GM13977 (cell line): ENCODE results near the gene YPEL5.

Experiments used
- DNase-seq: peaks from one replicate; pipeline ENCODE4 v3.0.0; 2012; ENCODE audit warnings: low spot score
- CTCF ChIP-seq: IDR thresholded peaks from 2 replicates; pipeline ENCODE4 v1.5.1; 2012; ENCODE audit warnings: mild to moderate bottlenecking, control low read depth; ENCODE audit not compliant: insufficient read depth; ENCODE audit errors: extremely low read depth, missing control alignments
- in situ Hi-C: fragments of 300-500 bp; cut with MboI; formaldehyde crosslinking; loops from one replicate; pipeline ENCODE4 v1.12.0; 2022; ENCODE audit warnings: low sequenced_read_pairs, low pct_unique_long_range_greater_than_20kb, mixed read lengths, inconsistent platforms; ENCODE audit not compliant: unreplicated experiment

The YPEL5 gene

DNA sequence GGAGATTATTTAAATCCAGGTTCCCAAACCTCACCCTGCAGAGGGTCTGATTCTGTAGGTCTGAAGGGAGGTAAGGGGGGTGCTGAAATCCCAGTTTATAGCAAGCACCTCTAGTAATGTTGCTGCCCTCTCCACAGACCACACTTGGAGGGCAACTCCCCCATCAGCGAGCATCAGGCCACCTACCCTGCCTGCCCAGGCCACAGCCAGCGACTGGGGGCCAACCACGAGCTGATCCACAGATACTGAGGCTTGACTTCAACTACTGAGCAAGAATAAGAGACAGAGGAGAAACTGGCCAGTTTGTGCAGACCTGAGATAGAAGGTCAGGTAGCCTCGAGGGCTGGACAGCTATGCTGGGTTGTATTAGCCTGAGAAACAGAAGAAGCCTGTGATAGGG, 48.2 kb downstream of the YPEL5 start:
- no peak for TF ChIP-seq CTCF
- in situ Hi-C loops, result no loop called here
- DNase-seq, result no peak

DNA sequence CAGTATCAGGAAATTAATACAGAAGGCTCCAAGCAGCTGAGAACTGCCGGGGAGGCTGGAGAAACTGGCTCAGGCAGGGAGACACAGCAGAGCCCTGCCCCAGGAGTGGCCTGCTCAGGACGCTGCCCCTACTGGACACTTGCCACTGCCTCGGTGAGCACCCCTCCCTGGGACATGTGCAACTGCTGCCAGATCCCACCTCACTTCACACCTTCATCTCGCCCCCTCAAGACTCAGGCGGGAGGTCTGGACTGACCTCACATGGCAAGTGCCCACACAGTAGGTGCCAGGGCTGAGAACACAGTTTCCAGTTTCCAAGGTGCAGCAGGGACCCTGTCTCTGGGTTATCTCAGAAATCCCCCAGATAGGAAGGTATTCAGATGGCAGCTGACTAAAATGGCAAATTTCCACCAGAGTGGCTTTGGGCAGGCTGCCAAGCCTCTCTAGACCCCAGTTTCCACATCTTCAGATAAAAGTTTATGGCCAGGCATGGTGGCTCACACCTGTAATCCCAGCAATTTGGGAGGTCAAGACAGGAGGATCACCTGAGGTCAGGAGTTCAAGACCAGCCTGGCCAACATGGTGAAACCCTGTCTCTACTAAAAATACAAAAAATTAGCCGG, 50.9 kb downstream of the YPEL5 start:
- in situ Hi-C loops, result no loop called here
- no peak for DNase-seq
- no peak for TF ChIP-seq CTCF

GRCh38 chr2:30201990-30202389, 55.2 kb downstream of the YPEL5 start:
- no peak for DNase-seq

GRCh38 chr2:30203156-30203555, 56.3 kb downstream of the YPEL5 start:
- no peak for TF ChIP-seq CTCF
- in situ Hi-C loops, result loop anchor here (10.0 kb wide), 1 partner anchor 502 kb away; no protein-coding TSS in a partner anchor
- no peak for DNase-seq

More at GRCh38 chr2:30201990-30202389, 55.2 kb downstream of the YPEL5 start:
- in situ Hi-C loops, result loop anchor here (10.0 kb wide), 1 partner anchor 503 kb away; no protein-coding TSS in a partner anchor
- TF ChIP-seq CTCF, result no peak

DNA sequence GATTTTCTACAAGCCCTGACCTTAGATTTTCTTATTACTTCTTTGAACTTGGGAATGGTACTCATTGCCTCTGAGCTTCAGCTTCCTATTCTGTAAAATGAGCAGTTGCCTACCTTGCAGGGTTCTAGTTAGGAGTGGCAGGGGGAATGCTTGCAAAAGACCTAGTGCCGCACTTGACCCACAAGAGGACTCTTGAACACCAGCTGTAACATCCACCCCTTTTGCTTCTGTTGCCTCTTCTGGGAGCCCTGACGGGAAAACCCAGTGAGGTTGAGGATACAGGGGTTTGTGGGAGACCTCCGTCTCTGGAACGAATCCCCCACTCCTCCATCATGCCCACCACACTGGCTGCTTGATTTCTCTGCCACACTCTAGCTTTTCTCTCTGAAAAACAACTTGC, 57.5 kb downstream of the YPEL5 start:
- no peak for DNase-seq
- in situ Hi-C loops, result loop anchor here (10.0 kb wide), 1 partner anchor 501 kb away; no protein-coding TSS in a partner anchor
- TF ChIP-seq CTCF, result no peak

- in situ Hi-C loops, result loop anchor here (10.0 kb wide), 1 partner anchor 499 kb away; no protein-coding TSS in a partner anchor
- no peak for DNase-seq
- TF ChIP-seq CTCF, result no peak
Measured at GRCh38 chr2:30205456-30205855, 58.6 kb downstream of the YPEL5 start.
